Measurements from ENCODE around the gene SRGAP1. TPM values are rescaled to one million over a fixed set of nuclear protein-coding genes. Genes with fewer than 3 reads are reported as not detected.

Gene SRGAP1
- total RNA-seq, 1 donor from 2014 or later: 3.0 TPM

DNA sequence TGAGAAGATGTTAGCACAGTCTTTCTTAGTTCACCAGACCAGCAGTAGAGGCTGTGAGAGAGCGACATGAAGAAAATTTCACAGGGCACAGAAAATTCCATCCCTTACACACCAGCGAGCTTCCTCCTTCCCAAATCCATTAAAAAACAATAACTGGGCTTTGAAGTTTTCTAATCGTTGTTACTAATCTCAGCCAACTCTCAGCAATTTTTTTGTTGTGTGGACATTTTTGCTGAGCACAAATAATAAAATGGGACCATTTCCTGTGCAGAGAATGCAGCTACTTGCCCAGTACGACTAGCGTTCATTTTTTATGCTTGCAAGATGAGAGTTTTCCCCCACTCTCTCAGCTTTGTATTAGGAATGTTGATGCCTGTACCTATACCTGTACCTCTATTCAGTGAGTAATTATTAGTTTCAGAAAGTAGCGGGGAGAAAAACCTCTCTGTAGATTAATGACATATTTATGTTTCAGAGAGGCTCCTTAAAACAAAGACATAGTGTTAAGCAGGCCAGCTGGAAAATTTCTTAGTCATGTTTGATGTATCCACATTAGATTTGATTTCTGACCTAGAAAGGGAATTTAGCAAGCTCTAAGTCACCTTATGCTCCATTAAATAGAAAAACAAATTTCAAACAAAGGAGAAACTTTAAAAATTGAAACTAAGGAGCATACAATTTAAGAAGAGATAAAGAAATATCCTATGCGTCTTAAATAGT is 146.5 kb downstream of the SRGAP1 start:
- Histone ChIP-seq H3K79me2 (ENCODE audit: low read depth) (no peaks in the 10 kb centered on the region), H3K27ac (no peak overlapping the region), H3F3A (ENCODE audit: low read depth) (no peaks in the 10 kb centered on the region), H4K20me1 (ENCODE audit: low read depth) (no peaks in the 10 kb centered on the region), H2AFZ (replicated peaks) (no peak overlapping the region), H3K4me3 (no peak overlapping the region), H3K36me3 (no peaks in the 10 kb centered on the region), H3K4me1 (peaks cover 15% of the 10 kb centered on the region), H3K27me3 (no peaks in the 10 kb centered on the region), H3K4me2 (no peak overlapping the region), H3K9me3 (ENCODE audit: low read depth) (no peaks in the 10 kb centered on the region), H3K9ac (no peak overlapping the region)
- Mint-ChIP-seq H3K4me3 (no peak overlapping the region), H3K4me1 (peaks cover 11% of the 10 kb centered on the region), H3K27me3 (ENCODE audit: insufficient read depth, low read depth) (no peaks in the 10 kb centered on the region), H3K9me3 (no peaks in the 10 kb centered on the region), H3K36me3 (peaks cover 21% of the 10 kb centered on the region), H3K27ac (no peak overlapping the region)
- no peak for DNase-seq (ENCODE audit: low spot score)
- TF ChIP-seq, protein P1, sequence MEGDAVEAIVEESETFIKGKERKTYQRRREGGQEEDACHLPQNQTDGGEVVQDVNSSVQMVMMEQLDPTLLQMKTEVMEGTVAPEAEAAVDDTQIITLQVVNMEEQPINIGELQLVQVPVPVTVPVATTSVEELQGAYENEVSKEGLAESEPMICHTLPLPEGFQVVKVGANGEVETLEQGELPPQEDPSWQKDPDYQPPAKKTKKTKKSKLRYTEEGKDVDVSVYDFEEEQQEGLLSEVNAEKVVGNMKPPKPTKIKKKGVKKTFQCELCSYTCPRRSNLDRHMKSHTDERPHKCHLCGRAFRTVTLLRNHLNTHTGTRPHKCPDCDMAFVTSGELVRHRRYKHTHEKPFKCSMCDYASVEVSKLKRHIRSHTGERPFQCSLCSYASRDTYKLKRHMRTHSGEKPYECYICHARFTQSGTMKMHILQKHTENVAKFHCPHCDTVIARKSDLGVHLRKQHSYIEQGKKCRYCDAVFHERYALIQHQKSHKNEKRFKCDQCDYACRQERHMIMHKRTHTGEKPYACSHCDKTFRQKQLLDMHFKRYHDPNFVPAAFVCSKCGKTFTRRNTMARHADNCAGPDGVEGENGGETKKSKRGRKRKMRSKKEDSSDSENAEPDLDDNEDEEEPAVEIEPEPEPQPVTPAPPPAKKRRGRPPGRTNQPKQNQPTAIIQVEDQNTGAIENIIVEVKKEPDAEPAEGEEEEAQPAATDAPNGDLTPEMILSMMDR (IDR thresholded peaks at IDR 0.05): no peak
- TF ChIP-seq EZH2 (IDR thresholded peaks at IDR 0.05): no peak
- no peak for TF ChIP-seq EZH2phosphoT487 (IDR thresholded peaks at IDR 0.05)

DNA sequence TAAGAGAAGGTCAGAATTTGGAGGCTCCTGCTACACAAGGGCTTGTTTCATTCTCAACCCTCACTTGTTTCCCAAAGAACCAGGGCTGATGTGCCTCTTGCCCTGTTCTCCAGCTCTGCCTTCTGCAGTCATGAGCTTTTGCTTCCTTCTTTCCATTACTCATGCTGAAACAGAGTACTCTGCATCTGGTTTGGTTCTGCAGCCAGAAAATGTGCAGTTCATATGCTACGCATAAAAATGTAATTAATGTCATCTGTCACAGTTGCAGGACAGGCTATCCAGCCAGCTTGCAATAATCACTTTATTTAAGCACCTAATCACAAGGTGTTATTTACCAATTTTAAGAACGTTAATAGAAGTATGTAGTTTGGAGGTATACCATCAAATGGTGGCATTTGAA is 150.2 kb downstream of the SRGAP1 start:
- H3K4me1 Mint-ChIP-seq: peaks cover 11% of the 10 kb centered on the region
- peaks cover 20% of the 10 kb centered on the region for H3K36me3 Mint-ChIP-seq
- Histone ChIP-seq H3F3A (ENCODE audit: low read depth) (no peaks in the 10 kb centered on the region), H4K20me1 (ENCODE audit: low read depth) (no peaks in the 10 kb centered on the region), H3K79me2 (ENCODE audit: low read depth) (no peaks in the 10 kb centered on the region), H3K9ac (no peak overlapping the region), H3K36me3 (no peaks in the 10 kb centered on the region), H2AFZ (replicated peaks) (no peak overlapping the region), H3K4me1 (peaks cover 15% of the 10 kb centered on the region), H3K9me3 (ENCODE audit: low read depth) (no peaks in the 10 kb centered on the region), H3K4me2 (no peak overlapping the region), H3K27ac (no peak overlapping the region), H3K4me3 (no peak overlapping the region), H3K27me3 (no peaks in the 10 kb centered on the region)
- no peak overlapping the region for H3K27ac Mint-ChIP-seq
- H3K27me3 Mint-ChIP-seq (ENCODE audit: insufficient read depth, low read depth): no peaks in the 10 kb centered on the region
- DNase-seq (ENCODE audit: low spot score): no peak
- no peak for TF ChIP-seq EZH2 (IDR thresholded peaks at IDR 0.05)
- TF ChIP-seq EZH2phosphoT487 (IDR thresholded peaks at IDR 0.05): no peak
- TF ChIP-seq, protein P1 (IDR thresholded peaks at IDR 0.05): no peak
- no peaks in the 10 kb centered on the region for H3K9me3 Mint-ChIP-seq
- no peak overlapping the region for H3K4me3 Mint-ChIP-seq

DNA sequence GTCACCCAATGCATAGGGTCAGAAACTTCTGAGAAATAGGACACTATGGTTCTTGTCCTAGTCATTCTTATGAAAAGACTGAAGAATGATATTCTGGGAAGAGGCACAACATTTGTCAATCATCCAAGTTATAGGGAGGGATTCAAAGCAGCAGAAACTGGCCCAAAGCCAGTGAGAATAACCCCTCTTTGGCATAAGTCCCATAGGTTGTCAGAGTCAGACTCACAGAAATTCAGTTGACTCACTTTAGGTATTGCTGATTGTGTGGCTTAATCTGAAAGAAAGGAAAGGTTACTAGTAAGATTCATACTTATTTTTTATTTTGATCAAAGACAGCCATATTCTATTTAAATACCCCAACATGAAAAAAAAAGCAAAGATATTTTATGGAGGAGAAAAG is 151.0 kb downstream of the SRGAP1 start:
- Histone ChIP-seq H3K4me2 (no peak overlapping the region), H3F3A (ENCODE audit: low read depth) (no peaks in the 10 kb centered on the region), H3K4me3 (no peak overlapping the region), H3K4me1 (peaks cover 15% of the 10 kb centered on the region), H3K27me3 (no peaks in the 10 kb centered on the region), H4K20me1 (ENCODE audit: low read depth) (no peaks in the 10 kb centered on the region), H3K9me3 (ENCODE audit: low read depth) (no peaks in the 10 kb centered on the region), H3K9ac (no peak overlapping the region), H3K36me3 (no peaks in the 10 kb centered on the region), H3K27ac (no peak overlapping the region), H3K79me2 (ENCODE audit: low read depth) (no peaks in the 10 kb centered on the region), H2AFZ (replicated peaks) (no peak overlapping the region)
- no peak for TF ChIP-seq EZH2 (IDR thresholded peaks at IDR 0.05)
- TF ChIP-seq, protein P1 (IDR thresholded peaks at IDR 0.05): no peak
- no peak for TF ChIP-seq EZH2phosphoT487 (IDR thresholded peaks at IDR 0.05)
- DNase-seq (ENCODE audit: low spot score): no peak
- peaks cover 11% of the 10 kb centered on the region for H3K4me1 Mint-ChIP-seq
- H3K36me3 Mint-ChIP-seq: peaks cover 20% of the 10 kb centered on the region
- H3K27ac Mint-ChIP-seq: no peak overlapping the region
- no peaks in the 10 kb centered on the region for H3K9me3 Mint-ChIP-seq
- no peaks in the 10 kb centered on the region for H3K27me3 Mint-ChIP-seq (ENCODE audit: insufficient read depth, low read depth)
- no peak overlapping the region for H3K4me3 Mint-ChIP-seq
